Spleen (tissue), 7 donors: ENCODE measurements around the gene CBLN1.

ENCODE experiments used
- CTCF ChIP-seq, 11 experiments: fragments of 200-600 bp in 7 of 11; fragments of 450-650 bp in 4 of 11; sonication (generic) in 4 of 11; IDR thresholded peaks in 8 of 11; conservative IDR thresholded peaks in 3 of 11; 1 replicate in 7 of 11; 2 replicates in 4 of 11; pipeline versions ENCODE4 v1.4.0 to v1.8.0; 2016 to 2021; ENCODE audit warnings: antibody characterized with exemption in 11 of 11, inconsistent platforms in 4 of 11, mild to moderate bottlenecking in 1 of 11
- POLR2A ChIP-seq, 3 donors: fragments of 450-650 bp; IDR thresholded peaks; one replicate each; pipeline ENCODE4 v1.5.1; 2017; ENCODE audit warnings: antibody characterized with exemption in 3 of 3, mild to moderate bottlenecking in 1 of 3
- POLR2AphosphoS5 ChIP-seq, 3 donors: sonication (generic); formaldehyde crosslinking; IDR thresholded peaks; one replicate each; pipeline ENCODE4 v1.5.1; 2017; ENCODE audit warnings: antibody characterized with exemption in 3 of 3
- donor health status: DM: no; HTN: no; CAD: no; lungs with moderate emphysema.
- donor health status: DM: no; HTN: no; CAD: no.
- donor health status: DM: no; HTN: no; CAD: no.

- TF ChIP-seq CTCF (IDR thresholded peaks at IDR 0.05 in 8 of 11, conservative IDR thresholded peaks at IDR 0.05 in 3 of 11) (no peak), POLR2A (IDR thresholded peaks at IDR 0.05) (no peak), POLR2AphosphoS5 (IDR thresholded peaks at IDR 0.05) (no peak)
These were observed 43.1 kb upstream of the CBLN1 start for GRCh38 chr16:49324703-49325102.
